Bone marrow (tissue), 2 donors: Measurements from ENCODE around the gene COG8.
"Not testable (repeated sequence)": the region's sequence is repeated elsewhere in the genome, so short reads cannot be mapped to it uniquely, and the experiment has no call there.

Experiments used
- DNase-seq, 2 donors: peaks; one replicate each; lab custom pipeline; 2025; lab: John Stamatoyannopoulos, UW

COG8 gene

GRCh38 chr16:69339289-69340094 is at the start of gene COG8, which contains the start of gene NIP7:
Gene COG8 (minus strand): TSS chr16:69339564. CDS start chr16:69339552, 12 bp downstream.
Gene NIP7 (plus strand): TSS chr16:69339772. CDS start chr16:69339830, 58 bp downstream.
- DNase-seq: peak; percentile 81 to 98

- DNase-seq: no peak
Observed at GRCh38 chr16:69386596-69386995, 47.2 kb upstream of the COG8 start.

- no peak for DNase-seq
Observed at GRCh38 chr16:69384974-69385373, 45.6 kb upstream of the COG8 start.

GRCh38 chr16:69382421-69382820 is 43.1 kb upstream of the COG8 start:
- no peak for DNase-seq

- DNase-seq: peak in 1 of 2 donors; percentile 60
Observed at GRCh38 chr16:69381231-69381630, 41.9 kb upstream of the COG8 start.

GRCh38 chr16:69378760-69379159 is 39.4 kb upstream of the COG8 start:
- no peak for DNase-seq

- DNase-seq: no peak
Observed at GRCh38 chr16:69378036-69378435, 38.7 kb upstream of the COG8 start.

GRCh38 chr16:69376393-69377059 is 37.2 kb upstream of the COG8 start:
- no peak for DNase-seq

GRCh38 chr16:69373019-69373418 is 33.7 kb upstream of the COG8 start:
- DNase-seq: no peak

- DNase-seq: no peak
Observed at GRCh38 chr16:69371564-69371963, 32.2 kb upstream of the COG8 start.

GRCh38 chr16:69368866-69369265 is 29.5 kb upstream of the COG8 start:
- no peak for DNase-seq

- DNase-seq: no peak
Observed at GRCh38 chr16:69367980-69368379, 28.6 kb upstream of the COG8 start.

GRCh38 chr16:69366431-69366830 is 27.1 kb upstream of the COG8 start:
- DNase-seq: no peak

- no peak for DNase-seq
Observed at GRCh38 chr16:69365901-69366300, 26.5 kb upstream of the COG8 start.

- DNase-seq: no peak
Observed at GRCh38 chr16:69364088-69364487, 24.7 kb upstream of the COG8 start.

- DNase-seq: no peak
Observed at GRCh38 chr16:69363281-69363717, 23.9 kb upstream of the COG8 start.

GRCh38 chr16:69360070-69360469 is 20.7 kb upstream of the COG8 start:
- DNase-seq: not testable (repeated sequence)

GRCh38 chr16:69351309-69352027 is 12.1 kb upstream of the COG8 start, which contains the start of gene TMED6:
Gene TMED6 (minus strand): TSS chr16:69351786. CDS start chr16:69351753, 33 bp downstream.
- DNase-seq: no peak

- no peak for DNase-seq
Observed at GRCh38 chr16:69350536-69351133, 11.3 kb upstream of the COG8 start.

GRCh38 chr16:69349536-69349935 is 10.2 kb upstream of the COG8 start:
- DNase-seq: no peak

- no peak for DNase-seq
Observed at GRCh38 chr16:69348222-69348621, 8.9 kb upstream of the COG8 start.

- DNase-seq: no peak
Observed at GRCh38 chr16:69346683-69347082, 7.3 kb upstream of the COG8 start.
